ENCODE results near the gene ATOX1. TPM values are rescaled to one million over a fixed set of nuclear protein-coding genes. Genes with fewer than 3 reads are reported as not detected.

ATOX1 gene
- total and polyA plus RNA-seq, 2 of the 4 experiments (the other 2 are of a cell fraction) = 56.3 to 360 TPM

DNA sequence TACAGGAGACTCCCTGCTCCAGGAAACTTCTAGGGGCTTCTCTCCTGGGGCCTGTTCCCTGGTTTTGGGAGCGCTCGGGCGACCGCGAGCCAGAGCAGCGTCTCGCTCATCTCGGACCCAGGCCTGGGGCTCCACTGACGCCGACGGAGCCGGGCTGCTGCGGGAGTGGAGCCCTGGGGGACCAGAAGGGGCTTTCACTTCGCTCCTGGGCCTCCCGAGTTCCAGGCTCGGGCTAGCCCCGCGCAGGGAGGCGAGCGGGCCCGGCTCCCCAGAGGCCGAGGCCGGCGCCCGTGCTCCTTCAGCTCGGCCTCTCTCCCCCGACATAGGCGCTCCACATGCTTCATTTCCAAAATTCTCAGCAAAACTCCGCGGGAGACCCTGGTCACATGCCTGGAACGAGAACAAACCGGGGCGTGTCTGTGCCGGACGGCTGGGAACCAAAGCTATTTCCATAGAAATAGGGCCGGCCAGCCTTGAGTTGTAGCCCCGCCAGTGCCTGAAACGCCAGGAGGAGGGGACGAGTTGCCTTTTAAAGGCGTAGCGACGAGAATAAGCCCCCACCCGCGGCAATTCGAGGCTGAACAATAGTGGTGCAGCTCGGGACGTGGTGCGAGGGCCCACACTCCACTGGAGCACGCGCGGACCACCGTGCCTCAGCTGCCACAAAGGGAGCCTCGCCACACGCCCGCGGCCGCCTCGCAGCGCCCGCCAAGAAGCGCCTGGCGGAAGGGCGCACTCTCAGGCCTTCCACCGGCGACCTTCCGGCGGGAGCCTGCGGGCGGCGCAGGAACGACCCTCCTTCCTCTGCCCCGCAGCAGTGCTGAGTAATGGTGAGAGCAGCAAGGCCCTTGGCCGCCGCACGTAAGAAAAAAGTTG, 12.2 kb upstream of the ATOX1 start:
- peak overlapping the region; percentile 76 for H2AK5ac ChIP-seq (ENCODE audit: low read depth, low read length)
- H3K9me3 ChIP-seq (ENCODE audit: control insufficient read depth, insufficient read depth, low read length) = no peaks in the 10 kb centered on the region
- H3K4me1 ChIP-seq (ENCODE audit: control insufficient read depth, insufficient read depth, low read length) = peaks cover 5% of the 10 kb centered on the region; the same call in 1 of the 2 replicates
- intact Hi-C loops (cut with micrococcal nuclease) = loop anchor here (1.0 to 5.0 kb wide), 4 partner anchors 30 to 372 kb away; no protein-coding TSS in a partner anchor
- H3K14ac ChIP-seq (replicated peaks; ENCODE audit: low read depth, low read length) = peak overlapping the region; percentile 79
- peak overlapping the region; percentile 77 for H3K9ac ChIP-seq (ENCODE audit: low read depth, low read length)
- peak overlapping the region; percentile 56 for H3K4me2 ChIP-seq (ENCODE audit: low read depth, low read length)
- H3K36me3 ChIP-seq (ENCODE audit: control insufficient read depth, insufficient read depth, low read length) = no peaks in the 10 kb centered on the region
- peak overlapping the region; percentile 85 for H3K4ac ChIP-seq (ENCODE audit: low read depth, low read length)
- in situ Hi-C loops (cut with MboI; ENCODE audit: low sequenced_read_pairs) = no loop called here
- H2BK15ac ChIP-seq (ENCODE audit: low read depth, low read length) = no peak overlapping the region
- peak overlapping the region; percentile 80 for H3K27ac ChIP-seq (ENCODE audit: insufficient read depth, low read length)
- DNase-seq (peak; percentile 42), ATAC-seq (ENCODE audit: low read depth) (peak; percentile 3)
- peak overlapping the region; percentile 68; the same call in 1 of the 2 replicates for H3K23ac ChIP-seq (ENCODE audit: low read depth, low read length)
- peak overlapping the region; percentile 94 for H4K5ac ChIP-seq (ENCODE audit: low read depth, low read length)
- peak overlapping the region; percentile 66 to 81 for H4K8ac ChIP-seq (ENCODE audit: low read depth in 2 of 2, low read length in 2 of 2)
- ChIA-PET CTCF (interaction anchor here (0.6 to 1.3 kb wide), 9 partner anchors 10 to 532 kb away, joined by 3 to 6 read pairs (median 3); partner anchors contain the start of gene SLC36A1), POLR2A (ENCODE audit: unreplicated experiment) (interaction anchor here (0.5 to 1.8 kb wide), 7 partner anchors 62 to 323 kb away, joined by 3 to 6 read pairs (median 3); partner anchors contain the start of genes SLC36A1 and SPARC)
- H2BK120ac ChIP-seq (ENCODE audit: low read depth, low read length) = peak overlapping the region; percentile 28
- peak overlapping the region; percentile 94 for H2AFZ ChIP-seq (replicated peaks; ENCODE audit: low read length, poor library complexity)
- H3K4me3 ChIP-seq (ENCODE audit: insufficient read depth, low read depth, low read length) = peak overlapping the region; percentile 28
- no peaks in the 10 kb centered on the region; the same call in 1 of the 2 replicates for H3K9me1 ChIP-seq (ENCODE audit: insufficient read depth, low read length)
- peak overlapping the region; percentile 95 for H2AK9ac ChIP-seq (replicated peaks; ENCODE audit: low read depth, low read length, poor library complexity)
- BruUV-seq (replicated peaks) = no TSS peak
- peak overlapping the region; percentile 87 for H2BK5ac ChIP-seq (ENCODE audit: low read depth, low read length, poor library complexity, severe bottlenecking)
- 9% methylated on average over 61 of the region's 75 CpGs; no CpG with 5 or more reads in 1 of the 2 experiments for WGBS, 2 experiments (ENCODE audit: extremely low coverage in 2 of 2, insufficient read length in 1 of 2)
- TF ChIP-seq RCOR1 (IDR thresholded peaks at IDR 0.05; ENCODE audit: insufficient replicate concordance, low read length) (no peak), NFE2L2 (IDR thresholded peaks at IDR 0.05; ENCODE audit: low read depth, low read length) (peak; percentile 75), USF2 (IDR thresholded peaks at IDR 0.05; ENCODE audit: low read depth, low read length) (peak; percentile 71), POLR2A (IDR thresholded peaks at IDR 0.05; ENCODE audit: low read depth, low read length) (peak; percentile 20; the same call in 1 of the 2 replicates), CEBPB (IDR thresholded peaks at IDR 0.05; ENCODE audit: low read depth, low read length) (no peak)
- TF ChIP-seq, protein P1, sequence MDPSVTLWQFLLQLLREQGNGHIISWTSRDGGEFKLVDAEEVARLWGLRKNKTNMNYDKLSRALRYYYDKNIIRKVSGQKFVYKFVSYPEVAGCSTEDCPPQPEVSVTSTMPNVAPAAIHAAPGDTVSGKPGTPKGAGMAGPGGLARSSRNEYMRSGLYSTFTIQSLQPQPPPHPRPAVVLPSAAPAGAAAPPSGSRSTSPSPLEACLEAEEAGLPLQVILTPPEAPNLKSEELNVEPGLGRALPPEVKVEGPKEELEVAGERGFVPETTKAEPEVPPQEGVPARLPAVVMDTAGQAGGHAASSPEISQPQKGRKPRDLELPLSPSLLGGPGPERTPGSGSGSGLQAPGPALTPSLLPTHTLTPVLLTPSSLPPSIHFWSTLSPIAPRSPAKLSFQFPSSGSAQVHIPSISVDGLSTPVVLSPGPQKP (IDR thresholded peaks at IDR 0.05; ENCODE audit: borderline replicate concordance, low read depth, low read length) = no peak
- TF ChIP-seq, protein P2, sequence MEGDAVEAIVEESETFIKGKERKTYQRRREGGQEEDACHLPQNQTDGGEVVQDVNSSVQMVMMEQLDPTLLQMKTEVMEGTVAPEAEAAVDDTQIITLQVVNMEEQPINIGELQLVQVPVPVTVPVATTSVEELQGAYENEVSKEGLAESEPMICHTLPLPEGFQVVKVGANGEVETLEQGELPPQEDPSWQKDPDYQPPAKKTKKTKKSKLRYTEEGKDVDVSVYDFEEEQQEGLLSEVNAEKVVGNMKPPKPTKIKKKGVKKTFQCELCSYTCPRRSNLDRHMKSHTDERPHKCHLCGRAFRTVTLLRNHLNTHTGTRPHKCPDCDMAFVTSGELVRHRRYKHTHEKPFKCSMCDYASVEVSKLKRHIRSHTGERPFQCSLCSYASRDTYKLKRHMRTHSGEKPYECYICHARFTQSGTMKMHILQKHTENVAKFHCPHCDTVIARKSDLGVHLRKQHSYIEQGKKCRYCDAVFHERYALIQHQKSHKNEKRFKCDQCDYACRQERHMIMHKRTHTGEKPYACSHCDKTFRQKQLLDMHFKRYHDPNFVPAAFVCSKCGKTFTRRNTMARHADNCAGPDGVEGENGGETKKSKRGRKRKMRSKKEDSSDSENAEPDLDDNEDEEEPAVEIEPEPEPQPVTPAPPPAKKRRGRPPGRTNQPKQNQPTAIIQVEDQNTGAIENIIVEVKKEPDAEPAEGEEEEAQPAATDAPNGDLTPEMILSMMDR (conservative IDR thresholded peaks at IDR 0.05; ENCODE audit: low read depth, low read length) = peak; percentile 10; the same call in 1 of the 2 replicates
- H3K56ac ChIP-seq (ENCODE audit: extremely low read depth, insufficient read depth, low read length) = peak overlapping the region; percentile 86
- peak overlapping the region; percentile 82 for H4K91ac ChIP-seq (ENCODE audit: insufficient read depth, low read depth, low read length)
- H3K18ac ChIP-seq (ENCODE audit: low read depth, low read length) = peak overlapping the region; percentile 49; the same call in 1 of the 2 replicates
- H3K79me1 ChIP-seq (ENCODE audit: low read depth in 1 of 2, low read length in 2 of 2) = peaks cover 0 to 7% of the 10 kb centered on the region in 2 experiments; a peak in 1 of 4 replicates
- H3K27me3 ChIP-seq (ENCODE audit: control insufficient read depth, insufficient read depth, low read length) = no peaks in the 10 kb centered on the region
- dilution Hi-C loops (cut with HindIII; ENCODE audit: low sequenced_read_pairs, unreplicated experiment) = no loop called here
- H2BK20ac ChIP-seq (ENCODE audit: low read depth, low read length) = no peak overlapping the region
- H4K20me1 ChIP-seq (ENCODE audit: insufficient read depth, low read length) = peaks cover 34% of the 10 kb centered on the region

Data from IMR-90 (cell line).